Mesenchymal stem cell (in vitro differentiated cells and primary cell): Measurements from ENCODE around the gene ARF4.

Experiments used
- DNase-seq: peaks from one replicate; pipeline ENCODE4 v3.0.0-alpha.2; 2013
- H2AFZ ChIP-seq: one replicate; pipeline ENCODE4 v1.6.1; 2013; ENCODE audit warnings: low read depth, mild to moderate bottlenecking, control low read depth, inconsistent platforms, low read length, moderate library complexity
- H2AK5ac ChIP-seq: 2 replicates; pipeline ENCODE4 v1.6.1; 2013; ENCODE audit warnings: low read length, moderate library complexity, mild to moderate bottlenecking, inconsistent platforms; ENCODE audit not compliant: severe bottlenecking
- H2BK120ac ChIP-seq: one replicate; pipeline ENCODE4 v1.6.1; 2013; ENCODE audit warnings: low read depth, mild to moderate bottlenecking, inconsistent platforms, low read length, moderate library complexity
- H2BK12ac ChIP-seq, 2 experiments: one replicate each; pipeline ENCODE4 v1.6.1; 2013; ENCODE audit warnings: inconsistent platforms in 2 of 2, low read length in 2 of 2, mild to moderate bottlenecking in 2 of 2, moderate library complexity in 2 of 2, control low read depth in 1 of 2
- H2BK15ac ChIP-seq: one replicate; pipeline ENCODE4 v1.6.1; 2013; ENCODE audit warnings: mild to moderate bottlenecking, low read depth, inconsistent platforms; ENCODE audit not compliant: poor library complexity, severe bottlenecking
- H2BK5ac ChIP-seq: 2 replicates; pipeline ENCODE4 v1.6.1; 2013; ENCODE audit warnings: low read depth, mild to moderate bottlenecking, low read length, control low read depth, inconsistent platforms; ENCODE audit not compliant: poor library complexity, severe bottlenecking
- H3K14ac ChIP-seq, 2 experiments: one replicate each; pipeline ENCODE4 v1.6.1; 2013; ENCODE audit warnings: inconsistent platforms in 2 of 2, low read length in 2 of 2, control low read depth in 1 of 2, mild to moderate bottlenecking in 1 of 2, moderate library complexity in 1 of 2
- H3K18ac ChIP-seq, 2 experiments: one replicate each; pipeline ENCODE4 v1.6.1; 2013; ENCODE audit warnings: inconsistent platforms in 2 of 2, low read length in 2 of 2, control low read depth in 1 of 2, low read depth in 1 of 2, mild to moderate bottlenecking in 1 of 2
- H3K23ac ChIP-seq, 2 experiments: one replicate each; pipeline ENCODE4 v1.6.1; 2013; ENCODE audit warnings: inconsistent platforms in 2 of 2, low read length in 2 of 2, mild to moderate bottlenecking in 2 of 2, moderate library complexity in 2 of 2, control low read depth in 1 of 2
- H3K27ac ChIP-seq: 2 replicates; pipeline ENCODE4 v1.5.1; 2013; ENCODE audit warnings: mild to moderate bottlenecking, moderate library complexity, low read length, control low read depth, inconsistent platforms; ENCODE audit not compliant: poor library complexity, severe bottlenecking
- H3K27me3 ChIP-seq, 2 experiments: 2 replicates each; pipeline versions ENCODE4 v1.6.1 to v1.7.0; 2013; ENCODE audit warnings: low read length in 2 of 2, mild to moderate bottlenecking in 2 of 2, moderate library complexity in 2 of 2, control low read depth in 1 of 2, inconsistent platforms in 1 of 2; ENCODE audit not compliant: control insufficient read depth in 1 of 2, insufficient read depth in 1 of 2
- H3K36me3 ChIP-seq, 2 experiments: 2 replicates each; pipeline versions ENCODE4 v1.6.1 to v1.7.0; 2013; ENCODE audit warnings: low read length in 2 of 2, control low read depth in 1 of 2, inconsistent platforms in 1 of 2, low read depth in 1 of 2, mild to moderate bottlenecking in 1 of 2; ENCODE audit not compliant: insufficient read depth in 2 of 2, control insufficient read depth in 1 of 2
- H3K4ac ChIP-seq, 2 experiments: one replicate each; pipeline ENCODE4 v1.6.1; 2013; ENCODE audit warnings: inconsistent platforms in 2 of 2, low read length in 2 of 2, mild to moderate bottlenecking in 2 of 2, moderate library complexity in 2 of 2, control low read depth in 1 of 2, low read depth in 1 of 2
- H3K4me1 ChIP-seq: 2 replicates; pipeline ENCODE4 v1.6.1; 2013; ENCODE audit warnings: low read depth, low read length, control low read depth; ENCODE audit not compliant: control insufficient read depth, insufficient read depth
- H3K4me2 ChIP-seq: 2 replicates; pipeline ENCODE4 v1.6.1; 2013; ENCODE audit warnings: low read length, mild to moderate bottlenecking, inconsistent platforms; ENCODE audit not compliant: poor library complexity, severe bottlenecking
- H3K4me3 ChIP-seq, 2 experiments: 2 replicates each; pipeline versions ENCODE4 v1.5.1 to v1.7.0; 2013; ENCODE audit warnings: low read length in 2 of 2, mild to moderate bottlenecking in 2 of 2, control low read depth in 1 of 2, low read depth in 1 of 2; ENCODE audit not compliant: insufficient read depth in 1 of 2
- H3K79me1 ChIP-seq: replicated peaks from 2 replicates; pipeline ENCODE4 v1.6.1; 2013; ENCODE audit warnings: mild to moderate bottlenecking, control low read depth, low read length, inconsistent platforms; ENCODE audit not compliant: poor library complexity, severe bottlenecking
- H3K9ac ChIP-seq: 2 replicates; pipeline ENCODE4 v1.7.0; 2013; ENCODE audit warnings: mild to moderate bottlenecking, low read length, moderate library complexity
- H3K9me3 ChIP-seq: 2 replicates; pipeline ENCODE4 v1.7.0; 2013; ENCODE audit warnings: mild to moderate bottlenecking, low read length; ENCODE audit not compliant: control insufficient read depth
- H4K8ac ChIP-seq: one replicate; pipeline ENCODE4 v1.6.1; 2013; ENCODE audit warnings: inconsistent platforms, mild to moderate bottlenecking, low read length, moderate library complexity
- H4K91ac ChIP-seq: one replicate; pipeline ENCODE4 v1.6.1; 2013; ENCODE audit warnings: mild to moderate bottlenecking, low read length, inconsistent platforms
- WGBS: methylation state at CpG from one replicate; pipeline ENCODE4 v1.1.7; 2013; ENCODE audit warnings: mixed read lengths; 5-methylcytosine and 5-hydroxymethylcytosine counted together

Gene ARF4

GRCh38 chr3:57559526-57559925 lies 37.6 kb downstream of the ARF4 start:
- no peak for DNase-seq
- Histone ChIP-seq H3K36me3 (peaks cover 13 to 40% of the 10 kb centered on the region in 2 experiments), H4K8ac (no peak overlapping the region), H3K23ac (no peak overlapping the region), H3K4me1 (peaks cover 3% of the 10 kb centered on the region), H2AK5ac (no peak overlapping the region), H3K4me3 (peak overlapping the region in 1 of 2 experiments; percentile 7), H3K9ac (no peak overlapping the region), H2AFZ (no peak overlapping the region), H3K27ac (no peak overlapping the region), H3K18ac (no peak overlapping the region), H3K9me3 (no peaks in the 10 kb centered on the region), H2BK12ac (no peak overlapping the region), H2BK15ac (no peak overlapping the region), H3K79me1 (peaks cover under 1% of the 10 kb centered on the region), H3K27me3 (no peaks in the 10 kb centered on the region), H4K91ac (no peak overlapping the region), H2BK120ac (no peak overlapping the region), H3K4me2 (no peak overlapping the region), H3K4ac (no peak overlapping the region), H2BK5ac (no peak overlapping the region), H3K14ac (no peak overlapping the region)
- WGBS: no CpG with 5 or more reads among the region's 1 CpG

- WGBS: 4% methylated on average over 25 of the region's 29 CpGs
- H3K79me1 ChIP-seq: no peaks in the 10 kb centered on the region
Measured at GRCh38 chr3:57557085-57557537, 40.0 kb downstream of the ARF4 start.

GRCh38 chr3:57556459-57557084 lies 40.6 kb downstream of the ARF4 start:
- peaks cover 11 to 21% of the 10 kb centered on the region in 2 experiments for H3K36me3 ChIP-seq
- H2BK12ac ChIP-seq: no peak overlapping the region
- under 1% methylated on average over 52 of the region's 54 CpGs for WGBS
- peak overlapping the region; percentile 70 for H3K4me2 ChIP-seq
- no peaks in the 10 kb centered on the region for H3K79me1 ChIP-seq
- no peaks in the 10 kb centered on the region for H3K9me3 ChIP-seq
- peak overlapping the region; percentile 95 for H4K8ac ChIP-seq
- H3K4me3 ChIP-seq: peak overlapping the region; percentile 67 to 95
- peak overlapping the region; percentile 90 for H2AFZ ChIP-seq
- H3K27ac ChIP-seq: peak overlapping the region; percentile 6
- peaks cover 3% of the 10 kb centered on the region for H3K4me1 ChIP-seq
- H4K91ac ChIP-seq: peak overlapping the region; percentile 52
- H3K27me3 ChIP-seq: no peaks in the 10 kb centered on the region
- H3K14ac ChIP-seq: peak overlapping the region in 1 of 2 experiments; percentile 95
- DNase-seq: no peak
- peak overlapping the region; percentile 30 for H2BK15ac ChIP-seq
- peak overlapping the region; percentile 88 to 91 for H3K18ac ChIP-seq
- H2BK120ac ChIP-seq: peak overlapping the region; percentile 57
- H2BK5ac ChIP-seq: no peak overlapping the region
- no peak overlapping the region for H2AK5ac ChIP-seq
- H3K9ac ChIP-seq: peak overlapping the region; percentile 99
- H3K23ac ChIP-seq: peak overlapping the region in 1 of 2 experiments; percentile 96
- H3K4ac ChIP-seq: peak overlapping the region; percentile 34 to 59

More at GRCh38 chr3:57557085-57557537, 40.0 kb downstream of the ARF4 start:
- Histone ChIP-seq H3K27ac (no peak overlapping the region), H3K9ac (peak overlapping the region; percentile 99), H3K23ac (peak overlapping the region in 1 of 2 experiments; percentile 56), H3K4ac (peak overlapping the region in 1 of 2 experiments; percentile 41), H2AFZ (peak overlapping the region; percentile 90), H2AK5ac (no peak overlapping the region), H3K4me2 (peak overlapping the region; percentile 70), H3K4me1 (peaks cover 3% of the 10 kb centered on the region), H2BK12ac (no peak overlapping the region), H3K36me3 (peaks cover 11 to 25% of the 10 kb centered on the region in 2 experiments), H3K27me3 (no peaks in the 10 kb centered on the region), H3K14ac (peak overlapping the region in 1 of 2 experiments; percentile 95), H2BK5ac (no peak overlapping the region), H2BK120ac (no peak overlapping the region), H3K4me3 (peak overlapping the region; percentile 67 to 95), H2BK15ac (no peak overlapping the region), H3K18ac (peak overlapping the region; percentile 6 to 88), H4K8ac (peak overlapping the region; percentile 9), H4K91ac (no peak overlapping the region), H3K9me3 (no peaks in the 10 kb centered on the region)
- peak; percentile 68 for DNase-seq

GRCh38 chr3:57555738-57556458 lies 41.2 kb downstream of the ARF4 start, which contains the start of gene PDE12:
Gene PDE12, plus strand, starts transcription at chr3:57556274. Its CDS starts 106 bp downstream, at chr3:57556380.
- Histone ChIP-seq H4K91ac (peak within 1 kb of the TSS; percentile 55), H3K27ac (peak within 1 kb of the TSS; percentile 6)

More at GRCh38 chr3:57555738-57556458, 41.2 kb downstream of the ARF4 start, which contains the start of gene PDE12:
- H3K4me1 ChIP-seq: peaks cover 3% of the 10 kb centered on the region
- H3K79me1 ChIP-seq: no peaks in the 10 kb centered on the region
- peak within 1 kb of the TSS; percentile 70 for H3K4me2 ChIP-seq
- no peaks in the 10 kb centered on the region for H3K9me3 ChIP-seq
- H3K9ac ChIP-seq: peak within 1 kb of the TSS; percentile 99
- H2AK5ac ChIP-seq: no peak within 1 kb of the TSS
- DNase-seq: peak; percentile 92
- peak within 1 kb of the TSS; percentile 67 to 95 for H3K4me3 ChIP-seq
- H2BK5ac ChIP-seq: no peak within 1 kb of the TSS
- H3K4ac ChIP-seq: peak within 1 kb of the TSS; percentile 41 to 79
- peak within 1 kb of the TSS in 1 of 2 experiments; percentile 96 for H3K23ac ChIP-seq
- H3K36me3 ChIP-seq: peaks cover 11 to 16% of the 10 kb centered on the region in 2 experiments
- H4K8ac ChIP-seq: peak within 1 kb of the TSS; percentile 100
- H3K14ac ChIP-seq: peak within 1 kb of the TSS in 1 of 2 experiments; percentile 95
- peak within 1 kb of the TSS; percentile 88 to 91 for H3K18ac ChIP-seq
- peak within 1 kb of the TSS; percentile 57 for H2BK120ac ChIP-seq
- no peak within 1 kb of the TSS for H2BK12ac ChIP-seq
- WGBS: 15% methylated on average over 54 of the region's 54 CpGs
- peak within 1 kb of the TSS; percentile 30 for H2BK15ac ChIP-seq
- peak within 1 kb of the TSS; percentile 90 for H2AFZ ChIP-seq
- H3K27me3 ChIP-seq: no peaks in the 10 kb centered on the region
